GM19395 (cell line): ENCODE measurements around the gene MTFR1L.

Source experiments
- ATAC-seq: cut with Tn5 transposase; IDR thresholded peaks from one replicate; pipeline ENCODE4 v1.9.1; 2021; ENCODE audit warnings: mild to moderate bottlenecking, moderate library complexity; ENCODE audit not compliant: unreplicated experiment

MTFR1L gene

DNA sequence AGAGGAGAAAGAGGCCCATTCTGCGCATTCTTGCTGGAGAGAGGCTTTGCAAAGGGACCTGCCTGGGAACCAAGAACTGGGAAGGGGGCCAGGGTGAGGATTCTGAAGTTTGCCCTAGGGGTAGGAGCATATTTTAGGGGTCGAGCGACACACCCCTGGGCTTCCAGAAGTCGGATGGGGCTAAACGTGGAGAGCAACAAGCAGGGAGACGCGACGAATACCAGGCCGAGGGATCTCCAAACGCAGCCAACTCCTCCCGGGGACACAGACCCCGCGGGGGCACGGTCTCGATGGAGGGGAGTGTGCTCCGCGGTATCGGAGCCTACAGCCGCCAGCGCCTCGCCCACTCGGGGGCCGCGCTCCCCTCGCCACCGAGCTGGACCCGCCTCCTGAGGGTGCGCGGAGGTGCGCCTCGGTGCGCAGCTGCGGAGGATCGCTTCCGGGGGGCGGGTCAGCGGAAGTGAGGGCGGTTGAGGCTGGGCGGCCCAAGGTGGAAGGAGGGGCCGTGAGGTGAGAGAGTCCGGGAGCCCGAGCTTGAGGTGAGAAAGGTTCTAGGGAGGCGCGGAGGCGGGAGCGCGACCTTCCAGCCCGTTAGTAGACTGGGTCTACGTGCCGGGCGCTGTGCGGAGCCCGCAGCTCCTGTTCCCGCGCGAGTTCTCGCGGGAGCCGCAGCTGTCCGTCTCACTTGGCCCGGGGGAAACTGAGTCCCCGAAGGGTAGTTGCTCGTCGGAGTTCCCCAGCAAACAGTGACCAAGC, at the start of gene MTFR1L:
TSS of gene MTFR1L (plus strand) at position 464 of the 756 bp plus-strand sequence. CDS start 3,151 bp downstream, outside the sequence.
- ATAC-seq = peak; percentile 81

DNA sequence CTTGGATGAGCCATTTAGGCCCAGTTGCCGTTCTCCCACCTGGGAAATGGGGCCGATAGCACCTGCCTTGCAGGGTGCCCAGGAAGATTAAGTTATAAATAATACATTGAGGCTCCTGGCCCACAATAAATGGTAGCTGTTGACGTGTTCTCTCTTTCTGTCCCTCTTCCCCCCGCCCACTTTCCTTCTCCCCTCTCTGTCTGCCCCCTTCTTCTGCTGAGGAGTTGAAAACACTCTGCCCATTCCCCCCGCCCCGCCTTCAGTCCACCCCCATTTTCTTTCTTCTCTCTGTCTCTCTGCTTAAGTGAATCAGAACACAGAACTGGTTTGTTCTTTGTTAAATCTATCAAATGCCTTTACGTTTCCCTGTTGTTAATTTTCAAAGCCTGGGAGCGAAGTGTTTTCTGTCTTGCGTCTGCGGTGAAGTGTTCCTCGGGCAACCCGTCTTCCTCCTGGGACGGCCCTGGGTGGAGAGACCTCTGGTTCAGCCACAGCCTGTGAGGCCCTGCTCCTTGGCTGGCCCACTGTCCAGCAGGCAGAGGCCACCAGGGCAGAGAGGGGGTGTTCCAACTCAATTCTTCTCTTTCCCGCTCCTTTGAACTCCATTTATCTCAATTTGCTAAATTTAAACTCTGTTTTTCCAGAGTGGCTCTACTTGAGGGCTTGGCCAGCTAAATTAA, 49.1 kb upstream of the MTFR1L start:
- ATAC-seq = no peak

DNA sequence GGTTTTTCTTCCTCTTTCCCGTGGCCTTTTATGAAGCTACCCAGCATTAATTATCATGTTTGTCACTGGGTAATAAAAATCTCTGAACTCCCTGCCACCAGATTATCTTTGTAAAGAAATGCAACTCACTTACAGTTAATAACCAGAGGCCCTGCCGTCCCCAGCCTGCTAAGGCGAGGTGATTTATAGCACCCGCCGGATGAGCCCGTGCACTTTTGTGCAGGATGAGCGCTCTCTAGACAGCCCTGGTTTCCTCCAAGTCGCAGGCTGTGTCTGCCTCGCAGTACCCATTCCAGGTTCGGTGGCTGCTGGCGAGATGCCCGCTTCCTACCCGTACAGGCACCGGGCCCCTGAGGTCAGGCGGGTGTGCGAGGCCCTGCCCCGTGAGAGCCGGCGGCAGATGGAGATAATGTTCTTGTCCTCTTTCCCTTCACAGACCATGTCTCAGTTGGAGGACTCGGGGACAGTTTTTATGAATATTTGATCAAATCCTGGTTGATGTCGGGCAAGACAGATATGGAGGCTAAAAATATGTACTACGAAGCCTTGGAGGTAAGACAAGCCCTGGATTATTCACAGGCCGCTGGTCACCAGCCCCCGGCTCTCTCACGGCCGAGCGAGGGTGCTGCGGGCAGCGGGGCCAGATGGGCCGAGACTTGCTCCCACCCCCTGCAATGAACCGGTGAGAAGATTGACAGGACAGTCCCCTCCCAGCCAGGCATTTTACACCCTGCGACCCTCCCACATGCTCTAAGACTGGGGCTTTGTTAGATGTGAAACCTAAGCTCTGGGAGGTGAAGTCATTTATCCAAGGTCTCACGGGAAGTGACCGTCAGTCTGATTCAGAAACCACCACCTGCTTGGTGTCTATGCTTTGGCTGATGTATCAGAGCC, 48.3 kb upstream of the MTFR1L start:
- no peak for ATAC-seq

DNA sequence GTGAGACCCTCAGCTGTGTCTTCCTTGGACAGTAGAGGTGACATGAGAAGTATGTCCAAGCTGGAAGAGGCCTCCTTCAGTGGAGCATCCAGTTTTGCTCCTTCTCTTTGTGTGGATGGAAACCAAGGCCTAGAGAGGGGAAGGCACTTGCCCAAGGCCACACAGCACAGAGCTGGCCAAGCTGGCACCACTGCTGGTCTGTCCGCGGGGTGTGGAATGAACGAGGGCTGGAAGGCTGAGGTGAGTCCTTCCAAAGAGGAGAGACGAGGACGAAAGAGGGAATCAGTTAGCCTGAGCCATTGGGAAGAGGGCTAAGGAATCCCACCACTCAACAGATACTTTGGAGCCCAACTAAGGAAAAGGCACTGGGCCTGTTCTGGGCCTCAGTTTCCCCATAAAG, 47.6 kb upstream of the MTFR1L start:
- ATAC-seq = no peak

DNA sequence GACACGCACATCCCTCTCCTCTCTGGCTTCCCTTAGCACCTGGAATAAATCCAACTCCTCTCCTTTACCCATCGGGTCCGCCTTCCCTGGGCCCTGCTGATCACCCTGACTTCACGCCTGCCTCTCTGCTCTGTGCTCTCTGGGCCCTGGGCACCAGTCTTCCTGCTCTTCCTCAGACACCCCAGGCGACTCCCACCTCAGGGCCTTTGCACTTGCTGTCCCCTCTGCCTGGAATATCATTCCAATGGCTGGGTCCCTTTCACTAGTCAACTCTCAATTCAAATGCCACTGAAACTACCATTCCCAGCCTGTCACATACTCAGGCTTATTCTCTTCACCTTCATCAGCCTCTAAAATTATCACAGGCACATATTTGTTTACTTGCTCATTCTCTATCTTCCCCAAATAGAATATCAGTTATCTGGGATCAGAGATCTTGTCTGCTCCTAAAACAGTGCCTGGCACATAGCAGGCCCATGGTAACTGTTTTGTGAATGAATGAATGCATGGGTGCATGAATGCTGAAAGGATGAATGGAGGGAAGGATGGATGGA, 47.0 kb upstream of the MTFR1L start:
- ATAC-seq = no peak

DNA sequence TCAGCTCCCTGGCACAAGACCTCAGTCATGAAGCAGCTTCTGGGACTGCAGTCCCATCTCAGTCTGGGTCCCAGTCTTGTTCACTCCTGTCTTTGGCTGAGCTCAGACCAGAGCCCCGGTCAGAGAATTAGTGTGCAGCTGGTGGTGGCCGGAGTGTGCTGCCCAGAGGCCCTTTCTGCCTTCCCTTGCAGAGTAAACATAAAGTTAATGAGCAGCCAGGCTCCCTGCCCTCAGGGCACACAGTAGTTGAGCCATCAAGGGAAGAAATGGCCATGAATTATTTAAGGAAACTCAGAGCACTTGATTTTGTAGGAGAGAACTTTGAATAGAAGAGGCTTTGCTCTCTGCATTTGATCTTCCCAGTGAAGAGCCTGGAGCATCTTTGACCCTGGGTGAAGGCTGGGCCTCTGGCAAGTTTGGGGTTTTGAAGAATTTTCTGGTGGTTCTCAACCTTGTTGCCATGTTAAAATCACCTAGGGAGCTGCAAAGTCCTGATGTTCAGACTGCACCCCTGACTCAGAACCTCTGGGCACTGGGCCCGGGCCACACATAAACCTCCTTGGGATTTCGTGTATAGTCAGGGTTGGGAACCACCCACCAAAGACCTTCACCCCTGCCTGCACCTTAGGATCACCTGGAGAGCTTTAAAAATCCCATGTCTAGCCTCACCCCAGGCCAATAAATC, 46.2 kb upstream of the MTFR1L start:
- no peak for ATAC-seq

DNA sequence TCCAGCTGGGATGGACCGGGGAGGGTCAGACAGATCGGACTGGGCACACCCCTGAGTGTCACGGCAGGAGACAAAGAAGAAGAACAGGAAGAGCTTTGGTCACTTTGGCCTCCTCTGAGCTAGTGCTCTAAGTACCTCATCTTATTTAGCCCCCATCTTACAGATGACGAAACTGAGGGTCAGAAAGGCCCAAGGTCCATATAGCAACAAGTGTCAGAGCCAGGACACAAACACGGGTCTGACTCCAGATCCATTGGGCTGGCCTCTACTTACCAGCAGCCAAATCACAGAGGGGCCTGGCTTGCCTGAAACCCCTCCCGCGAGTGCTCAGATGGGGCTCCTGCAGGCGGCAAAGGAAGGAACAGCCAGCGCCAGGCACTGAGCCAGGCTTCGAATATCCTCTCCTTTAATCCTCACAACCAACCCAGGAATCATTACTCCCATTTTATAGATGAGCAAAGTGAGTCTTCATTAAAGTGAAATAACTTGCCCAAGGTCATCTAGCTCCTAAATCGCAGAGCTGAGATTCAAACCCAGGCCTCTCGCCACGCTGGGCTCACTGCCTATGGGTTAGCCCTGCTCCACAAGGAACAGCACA, 45.4 kb upstream of the MTFR1L start:
- no peak for ATAC-seq

DNA sequence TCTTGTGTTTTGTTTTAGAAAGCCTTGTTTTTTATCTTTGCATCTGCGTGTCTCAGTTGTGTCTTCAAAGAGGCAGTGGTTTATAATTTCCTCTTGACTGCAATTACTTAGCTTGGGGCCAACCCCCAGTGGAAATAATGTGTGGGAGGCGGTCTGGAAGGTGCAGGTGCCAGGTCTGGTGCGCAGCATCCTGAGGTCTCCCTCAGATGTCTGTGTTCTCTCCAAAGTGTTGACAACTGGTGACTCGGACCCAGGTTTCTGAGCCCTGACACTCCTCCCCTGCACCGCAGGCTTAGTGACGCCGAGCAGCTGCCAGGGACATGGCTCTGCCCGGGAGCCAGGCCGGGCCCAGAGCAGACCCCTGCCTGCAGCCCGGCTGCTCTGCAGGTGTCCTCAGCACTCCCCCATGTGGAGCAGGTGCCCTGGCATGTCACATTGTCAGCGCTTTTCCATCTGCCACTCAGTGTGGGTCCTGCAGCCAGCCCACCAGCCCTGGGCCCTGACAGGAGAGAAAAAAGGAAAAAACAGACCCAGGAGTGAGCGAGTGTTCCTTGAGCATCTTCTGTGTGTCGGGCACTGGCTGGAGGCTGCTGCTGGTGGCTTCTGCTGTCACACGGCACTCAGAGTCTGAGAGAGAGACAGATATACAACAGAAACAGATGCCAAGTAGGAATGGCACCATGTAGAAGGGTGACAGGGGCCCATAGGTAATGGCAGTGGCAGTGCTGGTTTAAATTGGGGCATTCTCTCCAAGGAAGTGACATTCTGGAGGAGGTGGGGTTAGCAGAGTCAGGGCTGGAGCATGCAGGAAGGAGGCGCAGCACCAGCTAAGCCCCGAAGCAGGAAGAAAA, 44.6 kb upstream of the MTFR1L start:
- no peak for ATAC-seq

DNA sequence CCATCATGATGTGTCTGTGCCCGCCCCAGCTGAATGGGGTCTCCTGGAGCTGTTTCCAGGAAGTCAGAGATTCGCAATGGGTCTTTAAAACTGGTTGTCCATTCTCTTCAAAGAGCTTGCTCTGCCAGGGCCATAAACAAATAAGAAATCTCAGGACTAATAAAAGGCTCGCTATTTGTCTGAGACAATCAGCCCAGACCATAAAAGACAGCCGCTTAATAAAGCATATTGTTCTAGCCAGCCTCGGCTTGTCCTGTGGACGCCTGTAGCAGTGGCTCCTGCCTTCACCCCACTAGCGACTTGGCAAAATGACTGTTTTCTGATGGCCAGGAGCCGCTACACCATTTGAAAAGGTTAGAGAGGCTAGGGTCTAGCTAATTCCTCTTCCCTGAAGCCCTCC, 40.4 kb upstream of the MTFR1L start:
- ATAC-seq = no peak

DNA sequence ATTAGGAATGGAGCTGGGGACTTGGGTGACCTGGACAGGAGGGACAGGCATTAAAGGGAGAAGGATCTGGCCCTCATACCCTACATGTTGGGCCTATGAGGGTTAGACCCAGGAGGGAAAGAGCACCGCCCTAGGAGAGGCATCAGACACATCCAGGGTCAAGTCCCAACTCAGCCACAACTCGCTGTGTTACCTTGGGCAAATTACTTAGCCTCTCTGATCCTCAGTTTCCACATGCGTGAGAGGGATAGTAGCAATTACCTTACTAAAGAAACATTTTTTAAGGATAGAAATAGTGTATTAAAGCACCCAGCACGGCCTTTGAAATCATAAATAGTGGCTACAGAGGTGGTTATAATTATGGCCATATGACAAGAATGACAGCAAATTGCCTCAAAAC, 39.9 kb upstream of the MTFR1L start:
- no peak for ATAC-seq

DNA sequence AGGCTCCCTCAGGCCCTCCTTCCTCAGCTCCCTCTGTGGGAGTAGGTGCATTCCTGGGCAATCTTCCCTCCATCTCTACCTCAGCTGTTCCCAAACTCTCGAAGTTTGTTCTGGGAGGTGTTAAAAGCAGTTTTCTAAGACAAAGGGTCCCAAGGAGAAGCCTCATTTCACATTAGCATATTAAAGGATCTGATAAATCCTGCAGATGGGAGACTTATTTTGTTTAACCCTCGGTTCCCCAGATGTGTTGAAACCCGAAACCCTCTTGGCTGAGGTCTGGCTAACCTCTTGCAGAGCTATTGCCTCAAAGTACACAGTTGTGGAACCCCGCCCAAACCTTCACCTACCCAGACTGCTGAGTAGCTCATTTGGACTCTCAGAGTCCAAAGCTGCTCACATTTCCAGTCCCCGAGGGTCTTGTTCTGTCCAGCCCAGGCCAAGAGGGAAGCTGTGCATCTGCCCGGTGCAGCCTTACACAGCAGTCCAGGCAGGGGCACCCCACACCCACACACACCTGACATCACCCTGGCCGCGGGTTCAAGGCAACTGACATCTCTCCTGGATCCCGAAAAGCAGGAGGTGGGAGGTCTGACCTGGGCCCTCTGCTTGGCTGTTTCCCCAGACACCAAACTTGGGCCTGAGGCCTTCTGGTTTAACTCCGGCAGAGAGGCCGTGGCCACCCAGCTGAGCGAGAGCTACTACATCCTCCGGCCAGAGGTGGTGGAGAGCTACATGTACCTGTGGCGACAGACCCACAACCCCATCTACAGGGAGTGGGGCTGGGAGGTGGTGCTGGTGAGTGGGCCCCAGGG, 39.2 kb upstream of the MTFR1L start:
- no peak for ATAC-seq

DNA sequence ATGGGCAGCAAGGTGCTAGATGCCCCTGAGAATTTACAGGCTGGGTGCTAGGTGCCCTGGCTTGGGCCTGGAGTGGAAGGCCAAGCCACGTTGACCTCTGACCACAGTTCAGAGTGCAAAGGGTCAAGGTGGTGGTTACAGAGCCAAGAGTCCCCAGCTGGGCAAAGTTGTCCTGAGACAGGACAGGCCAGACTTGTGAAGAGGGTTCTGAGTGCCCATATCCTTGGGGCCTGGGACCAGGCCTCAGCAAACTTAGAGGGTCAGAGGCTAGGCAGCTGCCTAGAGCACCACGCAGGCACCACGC, 38.7 kb upstream of the MTFR1L start:
- ATAC-seq = no peak

DNA sequence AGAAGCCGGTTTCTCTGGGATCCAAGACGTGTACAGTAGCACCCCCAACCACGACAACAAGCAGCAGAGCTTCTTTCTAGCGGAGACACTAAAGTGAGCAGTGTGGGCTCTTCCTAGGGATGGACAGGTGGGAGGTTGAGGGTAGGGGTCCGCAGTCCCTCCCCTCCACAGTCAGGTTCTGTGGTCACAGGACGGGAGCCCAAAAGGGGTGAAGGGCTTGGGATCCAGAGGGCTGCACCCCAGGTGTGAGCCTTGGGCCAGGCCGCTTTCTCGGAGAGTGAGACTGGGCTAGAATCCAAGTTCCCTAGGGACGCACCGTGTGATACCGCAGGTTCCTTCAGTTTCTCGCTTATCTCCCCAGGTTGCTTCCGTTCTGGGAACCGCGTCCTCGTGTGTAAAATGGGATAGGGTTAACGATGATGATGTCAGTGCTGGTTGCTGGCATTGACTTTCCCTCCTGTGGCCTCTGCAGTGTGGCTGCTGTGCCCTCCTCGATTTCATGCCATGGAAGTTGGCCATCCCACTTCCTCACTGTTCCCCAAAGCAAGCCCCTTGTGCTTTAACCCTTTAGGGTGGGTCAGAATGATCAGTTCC, 37.0 kb upstream of the MTFR1L start:
- no peak for ATAC-seq

DNA sequence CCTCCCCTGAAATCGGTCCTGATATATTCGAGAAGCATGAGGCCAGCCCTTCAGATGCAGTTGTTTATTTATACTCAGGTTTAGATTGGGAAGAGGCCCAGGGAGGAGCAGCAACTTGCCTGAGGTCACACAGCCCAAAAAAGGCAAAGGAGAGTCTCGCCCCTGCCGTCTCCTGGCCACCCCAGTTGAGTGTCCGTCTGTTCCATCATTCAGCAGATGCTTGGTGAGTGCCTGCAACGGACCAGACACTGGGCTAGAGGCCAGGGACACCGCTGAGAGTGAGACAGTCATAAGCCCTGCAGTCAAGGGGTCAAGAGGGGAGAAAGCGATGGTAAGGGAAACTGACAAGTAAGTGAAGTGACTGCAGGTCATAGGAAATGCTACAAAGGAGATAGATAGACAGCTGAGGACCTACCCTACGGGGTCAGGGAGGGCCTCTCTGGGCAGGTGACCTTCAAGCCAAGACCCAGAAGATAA, 35.1 kb upstream of the MTFR1L start:
- no peak for ATAC-seq

DNA sequence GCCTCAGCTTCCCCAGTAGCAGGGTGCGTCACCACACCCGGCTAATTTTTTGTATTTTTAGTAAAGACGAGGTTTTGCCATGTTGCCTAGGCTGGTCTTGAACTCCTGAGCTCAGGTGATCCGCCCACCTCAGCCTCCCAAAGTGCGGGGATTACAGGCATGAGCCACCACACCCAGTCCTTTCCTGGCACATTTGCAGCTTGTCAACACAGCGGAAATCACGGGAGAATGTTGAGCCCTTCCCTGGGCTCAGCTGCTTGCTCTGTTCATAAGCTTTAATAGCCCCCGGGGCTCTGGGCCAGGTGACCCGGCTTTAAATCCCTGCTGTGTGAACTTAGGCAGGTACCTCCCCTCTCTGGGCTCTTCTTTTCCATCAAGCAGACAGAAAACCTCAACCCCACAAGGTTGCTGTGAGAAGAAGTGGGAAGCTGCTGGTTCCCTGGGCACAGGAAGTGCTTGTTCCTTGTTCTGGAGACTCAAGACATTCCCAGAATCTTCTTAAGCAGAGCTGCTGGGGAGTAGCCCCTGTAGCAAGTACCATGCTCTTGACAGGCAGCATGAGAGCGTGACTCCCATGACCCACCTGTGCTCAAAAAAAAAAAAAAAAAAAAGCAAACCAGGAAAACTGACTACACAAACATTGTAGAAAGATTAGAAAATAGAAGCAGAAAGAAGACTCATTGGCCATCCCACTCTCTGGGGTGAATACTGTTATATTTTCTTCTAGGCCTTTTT, 34.3 kb upstream of the MTFR1L start:
- ATAC-seq = no peak

DNA sequence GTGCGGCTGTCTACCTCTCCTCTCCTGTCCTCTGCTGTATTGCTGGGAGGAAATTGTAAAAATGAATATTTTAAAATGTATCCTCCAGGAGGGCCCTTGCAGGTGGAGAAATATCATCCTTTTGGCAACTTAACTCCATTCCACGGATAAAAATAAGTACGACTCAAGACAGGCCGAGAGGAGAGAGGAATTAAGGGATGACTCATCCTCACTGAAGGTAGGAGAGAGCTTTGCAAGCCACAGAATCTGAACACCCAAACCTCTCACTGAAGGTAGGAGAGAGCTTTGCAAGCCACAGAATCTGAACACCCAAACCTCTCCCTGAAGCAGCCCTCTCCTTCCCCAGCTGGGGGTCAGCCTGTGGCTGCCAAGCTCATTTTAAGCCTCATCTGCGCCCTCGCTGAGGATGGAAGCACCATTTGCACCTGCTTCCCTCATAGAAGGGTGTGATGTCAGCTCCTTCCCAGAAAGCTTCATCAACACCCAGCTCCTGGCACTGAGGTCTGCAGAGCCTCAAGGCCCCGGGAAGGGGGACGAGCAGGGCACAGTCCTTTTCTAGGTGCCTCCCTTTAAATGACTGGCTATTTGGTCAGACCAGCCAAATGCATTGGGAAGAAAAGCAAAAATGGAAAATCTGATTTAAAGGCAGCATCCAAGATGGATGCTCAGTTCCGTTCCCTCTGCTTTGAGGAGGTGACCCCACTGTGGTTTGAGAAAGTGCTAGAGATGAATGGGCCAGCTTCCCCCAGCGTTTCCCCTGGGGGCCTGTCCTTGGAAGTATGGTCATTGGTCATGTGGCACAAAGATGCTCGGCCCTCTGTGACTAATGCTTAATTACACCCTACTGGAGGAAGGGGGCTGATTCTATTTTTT, 32.6 kb upstream of the MTFR1L start:
- ATAC-seq = no peak

DNA sequence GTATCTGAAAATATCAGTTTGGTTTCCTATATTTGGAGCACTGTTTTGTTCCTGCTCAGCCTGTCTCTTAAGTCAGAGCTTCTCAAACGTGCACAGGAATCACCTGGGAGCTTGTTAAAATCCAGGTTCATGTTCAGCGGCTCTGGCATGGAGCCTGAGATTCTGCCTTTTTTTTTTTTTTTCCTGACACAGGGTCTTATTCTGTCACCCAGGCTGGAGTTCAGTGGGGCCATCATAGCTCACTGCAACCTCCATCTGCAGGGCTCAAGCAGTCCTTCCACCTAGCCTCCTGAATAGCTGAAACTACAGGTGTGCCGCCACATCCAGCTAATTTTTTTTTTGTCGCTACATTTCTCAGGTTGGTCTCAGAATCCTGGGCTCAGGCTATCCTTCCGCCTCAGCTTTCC, 32.0 kb upstream of the MTFR1L start:
- no peak for ATAC-seq
